Measurements from ENCODE around the gene USP10. TPM values are rescaled to one million over a fixed set of nuclear protein-coding genes. Genes with fewer than 3 reads are reported as not detected.
A peak's percentile ranks its signal among the peaks of the same experiment; 100 is the strongest.
"Not testable (repeated sequence)": the region's sequence is repeated elsewhere in the genome, so short reads cannot be mapped to it uniquely, and the experiment has no call there.

USP10 gene
- total RNA-seq, 2 experiments from 2014 or later, result 82.9 to 88.3 TPM

DNA sequence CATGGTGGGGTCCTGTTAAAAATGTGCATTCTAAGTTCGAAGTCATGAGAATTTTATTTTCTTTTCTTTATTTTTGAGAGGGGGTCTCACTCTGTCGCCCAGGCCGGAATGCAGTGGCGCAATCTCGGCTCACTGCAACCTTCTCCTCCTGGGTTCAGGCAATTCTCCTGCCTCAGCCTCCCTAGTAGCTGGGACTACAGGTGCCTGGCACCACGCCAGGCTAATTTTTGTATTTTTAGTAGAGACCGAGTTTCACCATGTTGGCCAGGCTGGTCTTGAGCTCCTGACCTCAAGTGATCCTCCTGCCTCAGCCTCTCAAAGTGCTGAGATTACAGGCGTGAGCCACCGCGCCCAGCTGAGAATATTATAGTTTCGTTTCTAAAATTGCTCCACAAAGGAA is 48.4 kb downstream of the USP10 start:
- not testable (repeated sequence) for H3K9me3 Mint-ChIP-seq (ENCODE audit: insufficient read depth); H3K27ac Mint-ChIP-seq; H3K27me3 Mint-ChIP-seq (ENCODE audit: low read depth); ATAC-seq; H3K4me3 Mint-ChIP-seq; DNase-seq
- peaks cover 23% of the 10 kb centered on the region for H3K36me3 Mint-ChIP-seq (ENCODE audit: low read depth)
- ChIA-PET POLR2A (interaction anchor here (0.9 kb wide), 1 partner anchor 10 kb away, joined by 4 read pairs; no protein-coding TSS in a partner anchor), CTCF (interaction anchor here (1.0 to 3.7 kb wide), 5 partner anchors 9 to 223 kb away, joined by 3 to 54 read pairs (median 6); no protein-coding TSS in a partner anchor)
- H3K4me1 Mint-ChIP-seq (ENCODE audit: low read depth), result peaks cover 25% of the 10 kb centered on the region

DNA sequence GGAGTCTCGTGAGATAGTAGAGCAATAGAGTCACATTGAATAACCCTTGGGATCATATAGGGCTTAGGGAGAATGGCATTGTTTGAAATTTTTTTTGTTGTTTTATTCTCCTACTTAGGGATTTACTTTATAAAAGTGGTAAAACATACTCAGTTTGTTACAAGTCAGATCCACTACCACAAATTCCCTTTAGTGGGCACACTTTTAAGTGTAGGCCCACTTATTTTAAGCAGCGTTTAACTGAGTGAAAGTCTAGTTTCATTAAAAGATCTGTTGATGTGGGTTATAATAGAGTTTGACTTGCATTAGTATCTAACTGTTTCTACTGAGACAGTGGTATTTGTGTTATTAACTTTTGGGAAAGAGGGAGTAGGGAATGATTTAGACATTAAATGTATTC is 49.3 kb downstream of the USP10 start:
- H3K36me3 Mint-ChIP-seq (ENCODE audit: low read depth), result peaks cover 22% of the 10 kb centered on the region
- ATAC-seq (no peak), DNase-seq (no peak)
- peaks cover 32% of the 10 kb centered on the region for H3K4me1 Mint-ChIP-seq (ENCODE audit: low read depth)
- H3K27me3 Mint-ChIP-seq (ENCODE audit: low read depth), result no peaks in the 10 kb centered on the region
- no peaks in the 10 kb centered on the region for H3K9me3 Mint-ChIP-seq (ENCODE audit: insufficient read depth)
- no peak overlapping the region for H3K4me3 Mint-ChIP-seq
- no peak overlapping the region for H3K27ac Mint-ChIP-seq
- ChIA-PET POLR2A (interaction anchor here (0.9 kb wide), 1 partner anchor 11 kb away, joined by 4 read pairs; no protein-coding TSS in a partner anchor), CTCF (interaction anchor here (1.0 to 3.7 kb wide), 5 partner anchors 8 to 222 kb away, joined by 3 to 54 read pairs (median 6); no protein-coding TSS in a partner anchor)

GRCh38 chr16:84749815-84750214 is 50.0 kb downstream of the USP10 start:
- H3K27me3 Mint-ChIP-seq (ENCODE audit: low read depth), result no peaks in the 10 kb centered on the region
- H3K4me3 Mint-ChIP-seq, result no peak overlapping the region
- H3K36me3 Mint-ChIP-seq (ENCODE audit: low read depth), result peaks cover 23% of the 10 kb centered on the region
- ATAC-seq (no peak), DNase-seq (no peak)
- ChIA-PET POLR2A (interaction anchor here (0.5 kb wide), 1 partner anchor 245 kb away, joined by 3 read pairs; no protein-coding TSS in a partner anchor), CTCF (interaction anchor here (0.9 to 8.3 kb wide), 4 partner anchors 11 to 221 kb away, joined by 4 to 190 read pairs (median 120); no protein-coding TSS in a partner anchor)
- peaks cover 40% of the 10 kb centered on the region for H3K4me1 Mint-ChIP-seq (ENCODE audit: low read depth)
- no peaks in the 10 kb centered on the region for H3K9me3 Mint-ChIP-seq (ENCODE audit: insufficient read depth)
- H3K27ac Mint-ChIP-seq, result no peak overlapping the region

DNA sequence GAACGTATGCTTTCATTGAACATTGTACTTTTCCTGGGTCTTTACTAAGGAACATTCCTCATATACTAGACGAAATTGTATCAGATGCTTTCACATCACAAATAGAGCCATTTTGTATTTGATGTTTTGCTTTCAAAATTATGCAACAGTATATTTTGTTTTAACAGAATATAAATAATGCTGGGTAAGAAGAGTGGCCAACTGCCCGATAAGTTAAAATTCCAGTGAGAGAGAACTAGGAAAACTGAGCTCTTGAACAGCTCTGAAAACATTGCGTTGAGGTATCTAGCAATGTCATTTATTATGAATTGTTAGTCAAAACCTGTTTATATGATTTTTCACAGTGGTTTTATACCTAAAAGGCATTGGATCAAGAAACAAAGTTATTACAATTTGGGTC is 50.8 kb downstream of the USP10 start:
- Mint-ChIP-seq H3K27me3 (ENCODE audit: low read depth) (no peaks in the 10 kb centered on the region), H3K9me3 (ENCODE audit: insufficient read depth) (no peaks in the 10 kb centered on the region), H3K36me3 (ENCODE audit: low read depth) (peaks cover 21% of the 10 kb centered on the region), H3K4me1 (ENCODE audit: low read depth) (peaks cover 46% of the 10 kb centered on the region), H3K4me3 (no peak overlapping the region), H3K27ac (no peak overlapping the region)
- DNase-seq, result no peak
- ATAC-seq, result no peak
- CTCF ChIA-PET, result interaction anchor here (6.7 to 8.3 kb wide), 3 partner anchors 12 to 220 kb away, joined by 105 to 190 read pairs (median 136); no protein-coding TSS in a partner anchor
- POLR2A ChIA-PET, result no interaction called here

DNA sequence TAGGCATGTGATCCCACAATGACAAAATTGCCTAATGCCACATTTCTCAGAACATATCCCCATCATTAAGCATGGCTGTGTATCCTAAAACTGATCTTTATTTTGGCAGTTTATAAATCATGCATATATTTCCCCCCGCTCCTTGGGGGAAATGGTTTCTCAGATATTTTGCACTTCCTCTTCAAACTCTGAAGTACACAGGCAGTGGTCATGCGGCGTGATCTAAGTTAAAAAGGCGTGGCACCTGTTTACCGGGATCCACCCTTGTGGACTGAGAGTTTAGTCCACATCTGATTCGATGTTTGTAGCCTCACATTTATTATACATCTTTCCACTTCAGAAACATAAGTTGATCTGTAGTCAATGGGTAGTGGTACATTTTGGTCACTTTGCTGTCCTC is 51.4 kb downstream of the USP10 start:
- ATAC-seq (no peak), DNase-seq (no peak)
- Mint-ChIP-seq H3K9me3 (ENCODE audit: insufficient read depth) (no peaks in the 10 kb centered on the region), H3K4me1 (ENCODE audit: low read depth) (peaks cover 46% of the 10 kb centered on the region), H3K36me3 (ENCODE audit: low read depth) (peaks cover 15% of the 10 kb centered on the region), H3K27me3 (ENCODE audit: low read depth) (no peaks in the 10 kb centered on the region), H3K27ac (peak overlapping the region; percentile 66), H3K4me3 (peak overlapping the region; percentile 1)
- CTCF ChIA-PET, result interaction anchor here (3.7 to 8.3 kb wide), 4 partner anchors 12 to 219 kb away, joined by 19 to 190 read pairs (median 120); no protein-coding TSS in a partner anchor
- POLR2A ChIA-PET, result no interaction called here

DNA sequence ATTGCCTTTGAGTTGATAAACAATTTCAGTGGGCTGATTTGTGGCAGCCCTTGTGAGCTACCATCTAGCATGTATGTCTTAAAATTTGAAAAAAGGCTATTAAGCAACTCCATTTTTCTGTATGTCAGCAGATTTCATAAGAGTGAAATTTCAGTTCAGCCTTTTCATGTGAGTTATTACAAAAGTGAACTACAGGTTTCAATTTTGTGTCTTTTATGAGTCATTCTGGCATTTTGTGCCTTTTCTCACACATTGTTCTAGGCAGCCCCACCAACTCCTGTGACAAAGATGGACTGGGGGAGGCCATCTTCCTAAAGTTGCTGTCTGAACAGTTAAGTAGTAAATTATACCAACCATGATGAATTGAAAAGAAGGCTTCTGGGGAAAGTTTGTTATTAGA is 52.1 kb downstream of the USP10 start:
- no peak for ATAC-seq
- ChIA-PET CTCF (interaction anchor here (1.9 to 8.3 kb wide), 5 partner anchors 13 to 219 kb away, joined by 6 to 190 read pairs (median 105); no protein-coding TSS in a partner anchor), POLR2A (no interaction called here)
- no peak for DNase-seq
- Mint-ChIP-seq H3K4me3 (no peak overlapping the region), H3K36me3 (ENCODE audit: low read depth) (peaks cover 13% of the 10 kb centered on the region), H3K27ac (no peak overlapping the region), H3K9me3 (ENCODE audit: insufficient read depth) (no peaks in the 10 kb centered on the region), H3K4me1 (ENCODE audit: low read depth) (peaks cover 46% of the 10 kb centered on the region), H3K27me3 (ENCODE audit: low read depth) (no peaks in the 10 kb centered on the region)

DNA sequence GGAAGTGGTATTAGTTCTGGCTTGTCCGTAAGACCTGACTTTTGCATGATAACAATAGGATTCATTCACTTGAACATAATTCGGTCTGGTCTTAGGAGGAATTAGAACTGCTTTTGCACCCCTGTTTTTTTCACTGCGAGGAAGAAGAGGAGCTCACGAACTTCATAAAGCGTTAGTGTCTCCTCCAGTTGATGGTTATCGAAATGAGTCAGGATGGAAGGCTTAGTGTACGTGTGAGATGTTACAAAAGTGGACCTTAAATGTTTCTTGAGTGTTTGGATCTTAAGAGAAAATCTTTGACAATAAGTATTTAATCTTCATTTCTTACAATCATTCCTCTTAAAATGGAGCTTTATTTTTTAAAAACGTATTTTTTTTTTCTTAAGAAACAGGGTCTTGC is 52.8 kb downstream of the USP10 start:
- H3K9me3 Mint-ChIP-seq (ENCODE audit: insufficient read depth), result no peaks in the 10 kb centered on the region
- ChIA-PET POLR2A (no interaction called here), CTCF (interaction anchor here (1.0 to 8.3 kb wide), 10 partner anchors 14 to 218 kb away, joined by 3 to 190 read pairs (median 16); no protein-coding TSS in a partner anchor)
- DNase-seq, result no peak
- no peak overlapping the region for H3K27ac Mint-ChIP-seq
- H3K27me3 Mint-ChIP-seq (ENCODE audit: low read depth), result no peaks in the 10 kb centered on the region
- peaks cover 46% of the 10 kb centered on the region for H3K4me1 Mint-ChIP-seq (ENCODE audit: low read depth)
- H3K4me3 Mint-ChIP-seq, result no peak overlapping the region
- no peak for ATAC-seq
- H3K36me3 Mint-ChIP-seq (ENCODE audit: low read depth), result peaks cover 13% of the 10 kb centered on the region

DNA sequence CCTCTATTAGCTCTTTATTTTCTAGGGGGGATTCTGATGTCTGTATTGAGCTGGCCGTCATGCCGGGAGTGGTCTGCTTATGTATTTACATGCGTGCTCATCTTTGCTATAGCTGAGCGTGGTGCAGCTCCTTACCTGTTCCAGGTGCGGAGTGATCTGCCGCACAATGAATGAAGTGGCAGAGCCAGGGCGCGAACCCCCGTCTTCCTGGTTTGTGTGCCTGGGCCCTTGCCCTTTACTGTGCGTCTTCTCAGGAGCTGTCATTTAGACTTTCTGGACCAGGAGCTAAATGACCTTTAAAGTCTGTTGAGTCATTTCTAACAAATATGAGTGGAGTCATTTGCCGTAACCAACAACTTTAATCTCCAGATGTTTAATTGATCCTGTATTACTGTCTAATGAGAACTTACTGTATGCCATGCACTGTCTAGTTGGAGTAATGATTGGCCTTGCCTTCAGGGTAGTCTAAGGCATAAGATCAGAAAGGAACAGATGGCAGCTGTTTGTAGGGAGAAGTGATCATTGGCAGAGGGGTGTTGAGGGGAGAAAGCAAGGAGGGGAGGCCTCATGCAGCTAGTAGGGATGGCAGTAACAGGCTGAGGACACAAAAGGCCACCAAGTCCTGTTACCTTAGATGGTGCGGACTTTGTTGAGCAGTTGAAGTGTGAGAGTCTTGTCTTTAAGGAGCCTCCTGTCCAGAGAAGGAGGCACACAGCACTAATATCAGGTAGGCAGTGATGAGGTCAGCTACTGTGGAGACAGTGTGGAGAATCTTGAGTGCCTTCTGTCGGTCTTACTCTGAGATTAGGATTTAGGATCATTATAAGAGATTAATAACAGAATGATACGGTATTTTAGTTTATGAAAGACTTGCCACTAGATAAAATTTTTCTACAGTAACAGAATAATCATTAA is 53.9 kb downstream of the USP10 start:
- H3K4me3 Mint-ChIP-seq, result no peak overlapping the region
- POLR2A ChIA-PET, result no interaction called here
- no peak overlapping the region for H3K27ac Mint-ChIP-seq

GRCh38 chr16:84754353-84754856 is 54.6 kb downstream of the USP10 start:
- ATAC-seq, result peak; percentile 86
- H3K27ac Mint-ChIP-seq, result no peak overlapping the region

More for the DNA sequence above, 53.9 kb downstream of the USP10 start:
- H3K9me3 Mint-ChIP-seq (ENCODE audit: insufficient read depth), result no peaks in the 10 kb centered on the region
- H3K27me3 Mint-ChIP-seq (ENCODE audit: low read depth), result no peaks in the 10 kb centered on the region
- H3K4me1 Mint-ChIP-seq (ENCODE audit: low read depth), result peaks cover 55% of the 10 kb centered on the region
- CTCF ChIA-PET, result interaction anchor here (0.8 to 8.3 kb wide), 27 partner anchors 12 to 567 kb away, joined by 3 to 190 read pairs (median 5); partner anchors contain the start of genes CRISPLD2 and TAF1C
- no peak for ATAC-seq
- H3K36me3 Mint-ChIP-seq (ENCODE audit: low read depth), result peaks cover 13% of the 10 kb centered on the region
- DNase-seq, result no peak

DNA sequence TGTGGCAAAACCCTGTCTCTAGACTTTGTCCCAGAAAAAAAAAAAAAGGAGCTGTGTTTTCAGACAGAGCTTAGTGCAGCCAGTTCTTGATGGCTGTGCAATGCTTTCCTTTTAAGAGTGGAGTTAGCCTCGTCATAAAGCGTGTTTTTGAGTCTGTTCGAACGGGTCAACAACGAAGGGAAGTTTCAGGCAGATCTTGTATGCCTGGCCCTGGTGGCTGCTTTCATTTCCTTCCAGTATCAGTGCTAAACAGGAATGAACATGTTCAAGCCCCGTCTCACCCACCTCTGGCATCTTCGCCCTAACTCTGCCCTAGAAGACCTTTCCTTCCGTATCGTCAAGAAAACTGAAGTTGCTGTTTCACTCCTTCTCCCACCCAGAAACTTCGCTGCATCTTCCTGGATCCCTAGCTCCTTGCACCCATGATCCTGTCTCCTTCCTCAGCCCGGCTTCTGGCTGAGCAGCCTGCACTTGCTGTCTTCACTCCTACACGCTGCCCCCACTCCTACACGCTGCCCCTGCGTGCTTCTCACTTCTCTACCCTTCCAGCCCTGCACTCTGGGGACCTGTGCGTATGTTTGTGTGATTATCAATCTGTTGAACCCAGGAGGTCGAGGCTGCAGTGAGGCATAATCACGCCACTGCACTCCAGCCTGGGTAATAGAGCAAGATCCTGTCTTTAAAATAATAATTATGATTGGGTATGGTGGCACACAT is 55.3 kb downstream of the USP10 start:
- Mint-ChIP-seq H3K27ac (no peak overlapping the region), H3K36me3 (ENCODE audit: low read depth) (peaks cover 15% of the 10 kb centered on the region), H3K9me3 (ENCODE audit: insufficient read depth) (no peaks in the 10 kb centered on the region), H3K4me1 (ENCODE audit: low read depth) (peaks cover 63% of the 10 kb centered on the region), H3K27me3 (ENCODE audit: low read depth) (no peaks in the 10 kb centered on the region), H3K4me3 (no peak overlapping the region)
- ChIA-PET POLR2A (interaction anchor here (0.6 to 0.7 kb wide), 2 partner anchors 161 to 211 kb away, joined by 3 to 4 read pairs; no protein-coding TSS in a partner anchor), CTCF (interaction anchor here (0.6 to 8.3 kb wide), 28 partner anchors 8 to 569 kb away, joined by 3 to 190 read pairs (median 5); partner anchors contain the start of genes CRISPLD2 and TAF1C)
- DNase-seq, result no peak
- ATAC-seq, result no peak

More at GRCh38 chr16:84754353-84754856, 54.6 kb downstream of the USP10 start:
- peaks cover 62% of the 10 kb centered on the region for H3K4me1 Mint-ChIP-seq (ENCODE audit: low read depth)
- DNase-seq, result peak; percentile 87
- peaks cover 13% of the 10 kb centered on the region for H3K36me3 Mint-ChIP-seq (ENCODE audit: low read depth)
- no peaks in the 10 kb centered on the region for H3K9me3 Mint-ChIP-seq (ENCODE audit: insufficient read depth)
- CTCF ChIA-PET, result interaction anchor here (0.6 to 8.3 kb wide), 33 partner anchors 8 to 568 kb away, joined by 3 to 190 read pairs (median 4); partner anchors contain the start of genes CRISPLD2 and TAF1C
- no peaks in the 10 kb centered on the region for H3K27me3 Mint-ChIP-seq (ENCODE audit: low read depth)
- POLR2A ChIA-PET, result no interaction called here
- peak overlapping the region; percentile 41 for H3K4me3 Mint-ChIP-seq

- no peak overlapping the region for H3K4me3 Mint-ChIP-seq
- H3K9me3 Mint-ChIP-seq (ENCODE audit: insufficient read depth), result no peaks in the 10 kb centered on the region
- CTCF ChIA-PET, result interaction anchor here (1.2 to 8.3 kb wide), 5 partner anchors 8 to 214 kb away, joined by 3 to 190 read pairs (median 7); no protein-coding TSS in a partner anchor
- no peaks in the 10 kb centered on the region for H3K27me3 Mint-ChIP-seq (ENCODE audit: low read depth)
- POLR2A ChIA-PET, result interaction anchor here (0.6 kb wide), 1 partner anchor 9 kb away, joined by 4 read pairs; no protein-coding TSS in a partner anchor
- ATAC-seq (no peak), DNase-seq (no peak)
- peaks cover 24% of the 10 kb centered on the region for H3K36me3 Mint-ChIP-seq (ENCODE audit: low read depth)
- peaks cover 47% of the 10 kb centered on the region for H3K4me1 Mint-ChIP-seq (ENCODE audit: low read depth)
- no peak overlapping the region for H3K27ac Mint-ChIP-seq
Observed at GRCh38 chr16:84756830-84757229, 57.0 kb downstream of the USP10 start.

All from activated CD8-positive, alpha-beta T cell treated with anti-CD3 and anti-CD28 coated beads, Interleukin-2, amount 10 ng/mL, durations not matched to agents 7 days and 5 days (primary cell).